CD4-positive, alpha-beta memory T cell (primary cell): ENCODE results near the gene SPATA12. TPM values are rescaled to one million over a fixed set of nuclear protein-coding genes. Genes with fewer than 3 reads are reported as not detected.

ENCODE experiments used
- polyA plus RNA-seq, 2 donors: library from polyadenylated mRNA; unstranded; fragments of 300-500 nt; fragmentation: Illumina TruSeq; gene quantifications; one replicate each; pipeline ENCODE4 v1.2.3, GENCODE V29; 2021
- total RNA-seq, 2 experiments: library from RNA; stranded (reverse); gene quantifications; one replicate each; pipeline ENCODE4 v1.2.3, GENCODE V29; 2021

Gene SPATA12
- total and polyA plus RNA-seq, 4 experiments from 2014 or later, result not detected

Other genes with a start within 250 kb of the SPATA12 start
- gene IL17RD, start 104.7 kb downstream of the SPATA12 start, total RNA-seq, result not detected
- not detected for gene IL17RD, start 104.7 kb downstream of the SPATA12 start, polyA plus RNA-seq
- gene HESX1, start 139.3 kb downstream of the SPATA12 start, total RNA-seq, result not detected
- gene HESX1, start 139.3 kb downstream of the SPATA12 start, polyA plus RNA-seq, result not detected
- 10 to 100 TPM; 30.9 to 33.6 TPM for gene APPL1, start 167.1 kb downstream of the SPATA12 start, total RNA-seq
- gene APPL1, start 167.1 kb downstream of the SPATA12 start, polyA plus RNA-seq, result 10 to 100 TPM; 28.1 to 50.5 TPM
- gene ASB14, start 232.0 kb downstream of the SPATA12 start, total RNA-seq, result not detected
- gene ASB14, start 232.0 kb downstream of the SPATA12 start, polyA plus RNA-seq, result under 1 TPM; 0.11 to 0.29 TPM